HG03103 (cell line): Measurements from ENCODE around the gene EML5.
A peak's percentile ranks its signal among the peaks of the same experiment; 100 is the strongest.

Experiments
- ATAC-seq: cut with Tn5 transposase; IDR thresholded peaks from one replicate; pipeline ENCODE4 v1.9.1; 2021; ENCODE audit warnings: low read depth; ENCODE audit not compliant: unreplicated experiment

Gene EML5

GRCh38 chr14:88576222-88576621 is 216.5 kb downstream of the EML5 start:
- ATAC-seq, result no peak

- ATAC-seq, result no peak
These were observed 220.6 kb downstream of the EML5 start for GRCh38 chr14:88572117-88572516.

DNA sequence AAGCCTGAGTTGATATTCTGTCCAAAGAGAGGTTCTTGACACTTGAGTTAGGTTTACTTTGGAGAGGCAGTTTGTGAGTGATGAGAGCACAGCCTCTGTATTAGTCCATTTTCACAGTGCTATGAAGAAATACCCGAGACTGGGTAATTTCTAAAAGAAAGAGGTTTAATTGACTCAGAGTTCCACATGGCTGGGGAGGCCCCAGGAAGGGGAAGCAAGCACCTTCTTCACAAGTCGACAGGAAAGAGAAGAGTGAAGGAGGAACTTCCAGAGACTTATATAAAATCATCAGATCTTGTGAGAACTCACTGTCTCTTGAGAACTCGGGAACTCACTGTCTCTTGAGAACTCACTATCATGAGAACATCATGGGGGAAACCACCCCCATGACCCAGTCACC is 224.6 kb downstream of the EML5 start:
- ATAC-seq, result no peak

GRCh38 chr14:88565427-88565826 is 227.3 kb downstream of the EML5 start:
- no peak for ATAC-seq

- ATAC-seq, result no peak
These were observed 228.9 kb downstream of the EML5 start for GRCh38 chr14:88563845-88564244.

GRCh38 chr14:88562831-88563686 is 229.7 kb downstream of the EML5 start, which contains the start of gene ZC3H14:
Gene ZC3H14 (plus strand): TSS chr14:88563037. CDS start chr14:88563134, 97 bp downstream.
- peak; percentile 93 for ATAC-seq

GRCh38 chr14:88562532-88562830 is 230.3 kb downstream of the EML5 start:
- peak; percentile 10 for ATAC-seq
